GM06990 (cell line): ENCODE results near the gene GFER.

Experiments used
- DNase-seq: peaks from one replicate; pipeline ENCODE4 v3.0.0-alpha.2; 2011; ENCODE audit not compliant: insufficient read length; ENCODE audit errors: extremely low read depth
- H3K27me3 ChIP-seq: replicated peaks from 2 replicates; pipeline ENCODE4 v1.6.0; 2011; ENCODE audit warnings: low read length; ENCODE audit not compliant: control insufficient read depth, insufficient read depth
- H3K36me3 ChIP-seq: 2 replicates; pipeline ENCODE4 v1.5.1; 2011; ENCODE audit warnings: low read length; ENCODE audit not compliant: control insufficient read depth, insufficient read depth
- H3K4me3 ChIP-seq: replicated peaks from 2 replicates; pipeline ENCODE4 v1.5.1; 2011; ENCODE audit warnings: low read depth, mild to moderate bottlenecking, control low read depth, low read length
- CTCF ChIP-seq: IDR thresholded peaks from 2 replicates; pipeline ENCODE4 v1.5.1; 2011; ENCODE audit warnings: low read length, control low read depth, mild to moderate bottlenecking, inconsistent platforms; ENCODE audit not compliant: insufficient read depth, poor library complexity, severe bottlenecking

The GFER gene

GRCh38 chr16:1945559-1946391 is 38.2 kb upstream of the GFER start:
- no peak for DNase-seq
- H3K4me3 ChIP-seq: no peak overlapping the region
- H3K36me3 ChIP-seq: peaks cover 2% of the 10 kb centered on the region; the same call in 1 of the 2 replicates
- H3K27me3 ChIP-seq: no peaks in the 10 kb centered on the region
- TF ChIP-seq CTCF: no peak

GRCh38 chr16:1946495-1947368 is 37.3 kb upstream of the GFER start:
- H3K4me3 ChIP-seq: no peak overlapping the region
- no peak for TF ChIP-seq CTCF
- no peaks in the 10 kb centered on the region for H3K36me3 ChIP-seq
- no peak for DNase-seq
- H3K27me3 ChIP-seq: no peaks in the 10 kb centered on the region

GRCh38 chr16:1947369-1947670 is 36.7 kb upstream of the GFER start:
- Histone ChIP-seq H3K36me3 (no peaks in the 10 kb centered on the region), H3K27me3 (no peaks in the 10 kb centered on the region), H3K4me3 (no peak overlapping the region)
- no peak for DNase-seq
- no peak for TF ChIP-seq CTCF

- no peak overlapping the region for H3K4me3 ChIP-seq
Observed at GRCh38 chr16:1949507-1949906, 34.5 kb upstream of the GFER start.

GRCh38 chr16:1950047-1950446 is 33.9 kb upstream of the GFER start:
- H3K27me3 ChIP-seq: no peaks in the 10 kb centered on the region
- no peak overlapping the region for H3K4me3 ChIP-seq
- TF ChIP-seq CTCF: no peak
- H3K36me3 ChIP-seq: no peaks in the 10 kb centered on the region
- no peak for DNase-seq

More at GRCh38 chr16:1949507-1949906, 34.5 kb upstream of the GFER start:
- DNase-seq: no peak
- no peak for TF ChIP-seq CTCF
- no peaks in the 10 kb centered on the region for H3K27me3 ChIP-seq
- H3K36me3 ChIP-seq: no peaks in the 10 kb centered on the region
